Measurements from ENCODE around the gene MORC2.

The MORC2 gene

DNA sequence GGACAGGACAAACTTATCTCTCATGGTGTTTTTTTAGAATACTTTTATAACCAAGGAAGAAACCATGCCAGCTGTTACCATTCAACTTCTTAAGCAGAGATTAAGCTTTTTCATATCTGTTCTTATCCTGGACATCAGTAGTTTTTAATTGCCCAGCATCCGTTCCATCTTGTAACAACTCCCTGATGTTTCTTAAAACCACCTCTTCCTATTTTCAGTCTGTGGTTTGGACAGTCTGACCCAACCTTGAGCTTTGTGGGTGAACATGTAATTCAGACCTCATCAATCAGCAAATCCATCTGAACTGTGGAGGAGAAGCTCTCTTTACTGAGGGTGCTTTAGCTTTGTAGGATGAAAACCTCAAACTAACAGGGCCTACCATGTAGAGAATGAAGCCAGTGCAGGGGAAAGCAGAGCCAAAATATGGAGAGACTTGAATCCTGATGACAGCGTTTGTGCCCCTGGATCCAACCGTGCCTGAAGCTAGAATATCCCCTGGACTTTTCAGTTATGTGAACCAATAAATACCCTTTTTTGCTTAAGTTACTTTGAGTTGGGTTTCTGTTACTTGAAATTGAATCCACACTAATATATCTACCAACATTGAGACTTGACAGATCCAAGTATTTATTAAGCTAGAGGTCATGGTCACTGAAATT lies 9.9 kb upstream of the MORC2 start:
- Mint-ChIP-seq H3K27me3 (no peaks in the 10 kb centered on the region), H3K27ac (no peak overlapping the region), H3K9me3 (peaks cover 7 to 14% of the 10 kb centered on the region in 2 donors), H3K4me1 (ENCODE audit: low read depth in 2 of 2) (peaks cover 0 to 5% of the 10 kb centered on the region in 2 donors), H3K36me3 (ENCODE audit: insufficient read depth) (peaks cover 7% of the 10 kb centered on the region), H3K4me3 (no peak overlapping the region)
- ATAC-seq (replicated peaks) (no peak), DNase-seq (no peak)

DNA sequence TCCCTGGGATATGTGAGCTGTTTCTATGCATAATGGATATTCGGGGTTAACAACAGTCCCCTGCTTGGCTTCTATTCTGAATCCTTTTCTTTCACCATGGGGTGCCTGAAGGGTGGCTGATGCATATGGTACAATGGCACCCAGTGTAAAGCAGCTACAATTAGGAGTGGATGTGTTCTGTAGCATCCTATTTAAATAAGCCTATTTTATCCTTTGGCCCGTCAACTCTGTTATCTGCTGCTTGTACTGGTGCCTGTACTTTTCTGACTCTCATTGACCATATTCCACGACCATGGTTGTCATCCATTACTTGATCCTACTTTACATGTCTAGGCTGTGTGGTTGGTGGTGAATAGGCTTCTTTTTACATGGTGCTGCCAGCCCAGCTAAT lies 1.8 kb upstream of the MORC2 start:
- Mint-ChIP-seq H3K27ac (peak overlapping the region; percentile 93 to 94), H3K36me3 (ENCODE audit: insufficient read depth) (peaks cover 39% of the 10 kb centered on the region), H3K9me3 (peaks cover 4 to 7% of the 10 kb centered on the region in 2 donors), H3K27me3 (no peaks in the 10 kb centered on the region), H3K4me1 (ENCODE audit: low read depth in 2 of 2) (peaks cover 20 to 27% of the 10 kb centered on the region in 2 donors), H3K4me3 (peak overlapping the region; percentile 86 to 87)
- DNase-seq (no peak), ATAC-seq (replicated peaks) (no peak)

DNA sequence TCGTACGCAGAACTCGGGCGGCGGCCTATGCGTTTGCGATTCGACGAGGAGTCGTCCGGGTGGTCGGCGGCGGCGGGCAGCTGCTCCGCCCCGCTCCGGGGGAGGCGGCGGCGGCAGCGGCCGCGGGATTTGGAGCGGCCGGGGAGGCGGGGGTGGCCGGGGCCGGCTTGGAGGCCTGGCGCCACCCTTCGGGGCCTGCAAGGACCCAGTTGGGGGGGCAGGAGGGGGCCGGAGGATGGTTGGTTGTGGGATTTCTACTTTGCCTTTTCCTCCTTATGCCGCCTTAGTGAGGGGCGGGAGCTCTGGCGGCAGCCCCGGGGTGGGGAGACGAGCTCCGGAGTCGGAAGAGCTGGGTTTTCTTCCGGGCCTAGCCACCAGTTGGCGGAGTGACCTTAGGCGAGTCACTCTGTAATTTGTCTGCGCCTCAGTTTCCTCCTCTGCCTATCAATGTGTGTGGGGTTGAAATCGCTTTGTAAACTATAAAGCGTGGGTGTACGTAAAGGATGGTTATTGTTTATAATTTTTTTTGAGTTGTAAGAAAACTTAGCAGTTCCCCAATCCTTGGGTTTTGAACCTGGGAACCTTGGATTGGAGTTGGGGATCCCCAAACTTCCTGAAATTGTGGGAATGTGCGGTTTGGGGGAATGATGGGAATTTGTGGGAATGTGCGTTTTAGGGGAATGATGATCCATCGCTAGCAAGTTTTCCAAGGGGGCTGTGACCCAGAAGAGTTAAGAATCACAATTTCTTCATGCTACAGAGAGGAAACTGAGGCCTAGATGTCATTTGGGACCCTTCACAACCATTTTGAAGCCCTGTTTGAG lies 1.2 kb upstream of the MORC2 start:
- Mint-ChIP-seq H3K4me1 (ENCODE audit: low read depth in 2 of 2) (peaks cover 20 to 27% of the 10 kb centered on the region in 2 donors), H3K27ac (peak overlapping the region; percentile 93 to 94), H3K4me3 (peak overlapping the region; percentile 86 to 87), H3K36me3 (ENCODE audit: insufficient read depth) (peaks cover 37% of the 10 kb centered on the region), H3K27me3 (no peaks in the 10 kb centered on the region), H3K9me3 (peaks cover 4 to 7% of the 10 kb centered on the region in 2 donors)
- no peak for DNase-seq
- ATAC-seq (replicated peaks), result peak; percentile 11

DNA sequence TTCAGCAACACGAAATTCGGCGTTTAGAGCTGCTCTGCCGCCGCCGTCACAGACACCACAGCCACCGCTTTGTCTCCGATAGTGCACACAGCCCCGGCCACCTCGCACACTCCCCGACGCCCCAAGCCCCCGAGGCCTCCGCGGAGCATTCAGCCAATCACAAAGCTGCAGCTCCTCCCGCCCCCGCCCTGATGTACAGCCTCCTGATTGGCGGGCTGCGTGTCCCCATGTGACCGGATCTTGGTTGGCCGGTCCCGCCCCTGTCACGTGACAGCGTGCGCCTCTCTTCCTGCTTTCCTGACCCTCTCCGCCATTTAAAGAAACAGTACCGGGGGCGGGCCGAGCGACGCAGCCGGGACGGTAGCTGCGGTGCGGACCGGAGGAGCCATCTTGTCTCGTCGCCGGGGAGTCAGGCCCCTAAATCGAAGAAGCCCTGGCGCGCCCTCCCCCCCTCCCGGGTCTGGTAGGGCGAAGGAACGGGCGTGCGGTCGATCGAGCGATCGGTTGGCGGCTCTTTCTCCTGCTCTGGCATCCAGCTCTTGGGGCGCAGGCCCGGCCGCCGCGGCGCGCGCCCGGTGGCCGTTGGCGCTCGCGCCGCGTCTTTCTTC lies 454 bp upstream of the MORC2 start, which contains the start of gene TUG1:
Gene TUG1 (plus strand): TSS at position 342 of the 608 bp plus-strand sequence.
- DNase-seq, result peak; percentile 95 to 96 (median 95)
- Mint-ChIP-seq H3K27ac (peak within 1 kb of the TSS; percentile 93 to 94), H3K4me3 (peak within 1 kb of the TSS; percentile 86 to 87), H3K27me3 (no peaks in the 10 kb centered on the region), H3K36me3 (ENCODE audit: insufficient read depth) (peaks cover 35% of the 10 kb centered on the region), H3K4me1 (ENCODE audit: low read depth in 2 of 2) (peaks cover 24 to 34% of the 10 kb centered on the region in 2 donors), H3K9me3 (peaks cover 4 to 7% of the 10 kb centered on the region in 2 donors)
- peak; percentile 89 for ATAC-seq (replicated peaks)

DNA sequence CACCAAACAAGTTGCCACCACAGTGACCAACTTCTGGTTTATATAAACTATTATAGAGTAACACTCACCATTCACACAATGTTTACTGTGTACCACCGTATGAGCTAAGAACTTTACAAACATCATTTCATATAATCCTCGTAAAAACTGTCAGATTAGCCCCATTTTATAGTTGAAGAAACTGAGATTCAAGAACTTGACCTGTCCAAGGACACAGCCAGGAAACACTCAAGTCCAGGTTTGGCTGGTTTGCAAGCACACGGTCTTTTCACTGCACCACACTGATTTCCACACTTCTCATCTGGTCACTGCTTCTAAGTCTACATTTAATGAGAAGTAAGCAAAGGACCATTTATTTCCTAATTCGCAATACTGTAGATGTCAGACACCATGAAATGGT lies 3.7 kb downstream of the MORC2 start:
- Mint-ChIP-seq H3K36me3 (ENCODE audit: insufficient read depth) (peaks cover 9% of the 10 kb centered on the region), H3K4me1 (ENCODE audit: low read depth in 2 of 2) (peaks cover 9 to 11% of the 10 kb centered on the region in 2 donors), H3K4me3 (no peak overlapping the region), H3K27me3 (no peaks in the 10 kb centered on the region), H3K27ac (no peak overlapping the region), H3K9me3 (no peaks in the 10 kb centered on the region)
- no peak for DNase-seq
- ATAC-seq (replicated peaks), result no peak

DNA sequence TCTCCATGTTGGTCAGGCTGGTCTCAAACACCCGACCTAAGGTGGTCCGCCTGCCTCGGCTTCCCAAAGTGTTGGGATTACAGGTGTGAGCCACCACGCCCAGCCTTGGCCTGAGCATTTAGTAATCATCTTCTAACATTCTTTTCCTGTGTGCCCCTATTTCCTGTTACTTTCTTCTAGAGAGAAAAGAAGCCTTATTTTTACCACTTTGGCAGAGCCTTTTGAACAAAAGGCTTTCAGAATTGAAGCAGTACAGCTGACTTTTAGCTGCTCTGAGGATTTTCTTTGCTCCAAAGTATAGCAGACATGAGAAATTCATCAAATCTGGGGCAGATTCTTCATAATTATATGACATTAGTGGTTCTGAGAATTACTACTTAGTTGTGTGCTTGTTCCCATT lies 13.4 kb downstream of the MORC2 start:
- Mint-ChIP-seq H3K9me3 (no peaks in the 10 kb centered on the region), H3K36me3 (ENCODE audit: insufficient read depth) (peaks cover 14% of the 10 kb centered on the region), H3K4me3 (no peak overlapping the region), H3K27ac (no peak overlapping the region), H3K4me1 (ENCODE audit: low read depth in 2 of 2) (peaks cover 12 to 17% of the 10 kb centered on the region in 2 donors), H3K27me3 (no peaks in the 10 kb centered on the region)
- ATAC-seq (replicated peaks), result no peak
- DNase-seq, result no peak

DNA sequence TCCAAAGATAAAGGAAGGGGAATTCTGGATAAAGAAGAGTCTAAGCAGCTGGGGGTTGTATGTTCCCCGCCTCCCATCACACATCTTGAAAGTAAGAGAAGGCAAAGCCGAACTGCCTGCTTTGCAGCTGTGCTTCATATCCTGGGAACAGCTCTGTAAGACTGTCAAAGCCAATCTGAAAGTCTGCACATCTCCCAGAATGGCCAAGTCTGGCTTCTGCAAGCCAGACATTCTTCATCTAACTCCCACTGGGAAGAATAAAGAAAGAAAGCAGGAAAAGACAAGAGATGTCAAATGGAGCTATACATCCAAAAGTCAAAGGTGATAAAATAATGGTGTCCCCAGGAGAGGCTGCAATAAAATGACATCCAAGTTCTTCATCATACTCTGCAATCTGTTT lies 15.4 kb downstream of the MORC2 start:
- DNase-seq, result no peak
- Mint-ChIP-seq H3K27me3 (no peaks in the 10 kb centered on the region), H3K4me3 (no peak overlapping the region), H3K4me1 (ENCODE audit: low read depth in 2 of 2) (peaks cover 7 to 8% of the 10 kb centered on the region in 2 donors), H3K27ac (no peak overlapping the region), H3K36me3 (ENCODE audit: insufficient read depth) (peaks cover 20% of the 10 kb centered on the region), H3K9me3 (no peaks in the 10 kb centered on the region)
- ATAC-seq (replicated peaks), result no peak

DNA sequence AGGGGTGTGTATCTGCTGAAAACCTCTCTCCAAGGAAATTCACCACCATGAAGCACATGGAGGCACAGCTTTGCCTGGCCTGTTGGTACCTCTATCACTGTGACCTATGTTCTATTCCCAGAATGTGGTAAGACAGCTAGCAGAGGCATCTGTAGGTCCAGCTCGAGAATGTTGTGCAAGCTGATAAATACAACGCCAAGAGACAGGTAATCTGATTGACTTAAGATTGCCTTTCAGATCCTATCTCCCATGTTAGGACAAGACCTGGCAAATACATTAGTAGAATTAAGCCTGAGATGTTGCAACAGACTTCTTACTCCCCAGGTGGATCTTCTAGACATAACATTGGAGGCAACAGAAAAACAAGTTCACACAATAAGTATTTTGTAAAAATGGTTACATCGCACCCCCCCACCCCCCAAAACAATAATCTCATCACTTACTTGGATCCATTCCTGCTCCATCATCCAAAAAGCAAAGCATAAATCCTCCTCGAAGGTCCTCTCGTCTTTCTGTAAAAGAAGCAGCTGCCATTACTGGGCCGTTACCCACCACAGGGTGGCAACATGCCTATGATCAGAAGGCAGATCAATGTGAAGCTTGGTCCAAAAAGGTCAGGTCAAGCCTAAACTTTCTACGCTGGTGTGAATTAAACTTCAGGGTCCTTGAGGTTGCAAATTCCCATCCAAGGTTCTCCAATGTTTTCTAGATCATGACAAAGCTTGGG lies 18.5 kb downstream of the MORC2 start:
- DNase-seq, result no peak
- no peaks in the 10 kb centered on the region for H3K27me3 Mint-ChIP-seq
- H3K27ac Mint-ChIP-seq, result no peak overlapping the region
- H3K36me3 Mint-ChIP-seq (ENCODE audit: insufficient read depth), result peaks cover 35% of the 10 kb centered on the region
- H3K4me3 Mint-ChIP-seq, result no peak overlapping the region
- no peaks in the 10 kb centered on the region for H3K9me3 Mint-ChIP-seq
- no peak for ATAC-seq (replicated peaks)
- peaks cover 2% of the 10 kb centered on the region in 2 donors for H3K4me1 Mint-ChIP-seq (ENCODE audit: low read depth in 2 of 2)

DNA sequence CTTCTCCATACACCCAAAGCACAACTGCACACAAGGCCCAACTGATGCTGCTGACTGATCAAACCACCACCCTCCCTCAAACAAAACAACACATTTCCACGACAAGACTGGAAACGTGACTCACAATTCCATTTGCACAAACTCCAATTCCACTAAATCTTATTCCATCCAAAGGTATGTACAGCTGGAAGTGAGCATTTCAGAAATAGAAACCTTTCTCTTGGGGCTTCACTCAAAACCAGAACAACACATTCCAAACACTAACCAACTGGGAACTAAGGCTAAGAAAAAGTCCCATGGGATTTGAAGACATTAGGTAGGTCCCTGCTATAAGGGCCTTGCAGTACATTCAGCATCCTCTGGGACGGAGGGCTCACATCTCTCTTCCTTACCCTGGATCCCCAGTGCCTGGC lies 19.6 kb downstream of the MORC2 start:
- Mint-ChIP-seq H3K27ac (no peak overlapping the region), H3K27me3 (no peaks in the 10 kb centered on the region), H3K9me3 (no peaks in the 10 kb centered on the region), H3K4me1 (ENCODE audit: low read depth in 2 of 2) (peaks cover 11% of the 10 kb centered on the region in 2 donors), H3K4me3 (no peak overlapping the region), H3K36me3 (ENCODE audit: insufficient read depth) (peaks cover 36% of the 10 kb centered on the region)
- DNase-seq (no peak), ATAC-seq (replicated peaks) (no peak)

DNA sequence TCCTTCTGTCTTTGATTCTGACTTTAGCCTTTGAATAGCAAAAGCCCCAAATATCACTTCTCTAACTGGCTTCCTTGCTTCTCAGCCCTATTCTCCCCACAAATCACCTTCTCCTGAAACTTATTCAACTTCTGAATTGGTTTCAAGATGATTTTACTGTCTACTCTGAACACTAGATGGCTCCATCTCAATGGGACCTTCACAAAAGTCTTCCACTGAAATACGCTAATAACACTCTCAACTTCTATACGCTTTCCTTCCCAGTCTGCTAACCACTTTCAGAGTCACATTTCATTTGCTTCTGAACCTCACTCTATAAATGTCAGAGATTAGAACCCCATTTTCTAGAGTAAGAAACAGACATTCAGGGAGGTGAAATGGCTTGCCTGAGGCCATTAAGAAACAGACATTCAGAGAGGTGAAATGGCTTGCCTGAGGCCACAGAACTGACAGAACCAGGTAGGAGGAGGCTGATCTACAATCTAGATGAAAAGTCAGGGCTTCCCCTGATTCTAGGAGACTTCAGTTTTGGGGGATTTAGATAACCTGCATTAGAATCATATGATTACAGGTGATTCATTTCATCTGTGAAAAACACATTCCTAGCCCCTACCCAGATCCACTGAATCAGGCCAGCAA lies 20.6 kb downstream of the MORC2 start:
- ATAC-seq (replicated peaks) (peak; percentile 25), DNase-seq (no peak)
- peaks cover 17 to 18% of the 10 kb centered on the region in 2 donors for H3K4me1 Mint-ChIP-seq (ENCODE audit: low read depth in 2 of 2)
- H3K27me3 Mint-ChIP-seq, result no peaks in the 10 kb centered on the region
- H3K27ac Mint-ChIP-seq, result no peak overlapping the region
- no peaks in the 10 kb centered on the region for H3K9me3 Mint-ChIP-seq
- no peak overlapping the region for H3K4me3 Mint-ChIP-seq
- peaks cover 34% of the 10 kb centered on the region for H3K36me3 Mint-ChIP-seq (ENCODE audit: insufficient read depth)

DNA sequence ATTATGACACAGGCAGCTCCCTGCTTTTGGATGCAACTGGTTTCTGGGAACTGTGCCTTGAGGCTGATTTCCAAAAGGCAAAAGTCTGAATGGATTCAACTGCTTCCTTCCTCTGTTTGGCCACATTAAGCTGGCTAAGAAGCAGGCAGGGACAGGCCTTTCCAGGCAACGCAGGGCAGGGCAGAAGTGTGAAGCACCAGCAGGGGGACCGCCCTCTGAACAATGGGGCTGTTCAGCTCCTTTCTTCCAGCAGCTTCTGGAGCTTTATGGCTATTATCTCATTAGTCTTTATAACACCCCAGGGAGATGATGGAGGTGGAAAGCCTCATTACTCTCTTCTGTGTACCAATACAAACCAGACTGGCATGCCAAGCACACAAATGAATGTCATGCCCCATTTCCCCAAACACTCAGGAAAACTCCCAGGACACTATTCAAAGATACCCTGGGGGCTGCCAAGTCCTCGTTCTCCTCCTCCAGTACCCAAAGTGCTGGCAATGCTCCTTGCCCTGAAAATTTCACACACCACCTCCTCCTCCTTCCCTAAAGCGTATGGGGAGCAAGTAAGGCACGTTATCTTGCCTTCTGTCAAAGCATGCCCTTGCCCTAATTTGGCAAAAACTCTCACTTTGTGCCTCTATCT lies 21.3 kb downstream of the MORC2 start:
- no peaks in the 10 kb centered on the region for H3K27me3 Mint-ChIP-seq
- DNase-seq, result no peak
- H3K9me3 Mint-ChIP-seq, result no peaks in the 10 kb centered on the region
- no peak for ATAC-seq (replicated peaks)
- H3K27ac Mint-ChIP-seq, result no peak overlapping the region
- H3K4me1 Mint-ChIP-seq (ENCODE audit: low read depth in 2 of 2), result peaks cover 17 to 18% of the 10 kb centered on the region in 2 donors
- no peak overlapping the region for H3K4me3 Mint-ChIP-seq
- H3K36me3 Mint-ChIP-seq (ENCODE audit: insufficient read depth), result peaks cover 35% of the 10 kb centered on the region

DNA sequence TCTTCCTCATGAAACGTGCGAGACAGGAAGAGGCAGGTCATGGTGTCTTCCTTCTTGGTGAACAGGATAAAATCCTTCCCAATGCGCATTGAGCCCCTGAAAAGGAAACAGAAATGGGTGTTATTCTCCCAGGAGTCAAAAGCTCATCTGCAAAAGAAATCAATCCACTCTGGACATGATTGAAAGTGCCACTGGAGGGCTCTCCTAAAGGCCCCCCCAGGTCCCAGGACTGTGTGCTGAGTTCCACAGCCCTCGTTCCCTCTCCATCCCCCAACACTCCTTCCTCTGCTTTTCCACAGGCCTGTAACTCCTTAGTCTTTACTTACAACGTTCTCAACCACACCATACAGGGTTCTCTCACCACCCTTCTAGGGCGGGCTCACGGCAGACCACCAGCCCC lies 22.2 kb downstream of the MORC2 start:
- no peak for ATAC-seq (replicated peaks)
- Mint-ChIP-seq H3K27ac (no peak overlapping the region), H3K36me3 (ENCODE audit: insufficient read depth) (peaks cover 41% of the 10 kb centered on the region), H3K4me3 (no peak overlapping the region), H3K4me1 (ENCODE audit: low read depth in 2 of 2) (peaks cover 24 to 26% of the 10 kb centered on the region in 2 donors), H3K9me3 (no peaks in the 10 kb centered on the region), H3K27me3 (no peaks in the 10 kb centered on the region)
- DNase-seq, result no peak
